Erythroblast (primary cell): Measurements from ENCODE around the gene BFSP1.
A peak's percentile ranks its signal among the peaks of the same experiment; 100 is the strongest.

ENCODE experiments used
- DNase-seq, 2 experiments: peaks; one replicate each; lab custom pipeline; 2025; lab: John Stamatoyannopoulos, UW
- GATA1 ChIP-seq: IDR thresholded peaks from 2 replicates; pipeline ENCODE4 v1.6.1; 2011; ENCODE audit warnings: low read depth, mild to moderate bottlenecking, control low read depth, low read length, moderate library complexity
- POLR2A ChIP-seq: IDR thresholded peaks from 2 replicates; pipeline ENCODE4 v1.6.1; 2011; ENCODE audit warnings: mild to moderate bottlenecking, low read length

BFSP1 gene

DNA sequence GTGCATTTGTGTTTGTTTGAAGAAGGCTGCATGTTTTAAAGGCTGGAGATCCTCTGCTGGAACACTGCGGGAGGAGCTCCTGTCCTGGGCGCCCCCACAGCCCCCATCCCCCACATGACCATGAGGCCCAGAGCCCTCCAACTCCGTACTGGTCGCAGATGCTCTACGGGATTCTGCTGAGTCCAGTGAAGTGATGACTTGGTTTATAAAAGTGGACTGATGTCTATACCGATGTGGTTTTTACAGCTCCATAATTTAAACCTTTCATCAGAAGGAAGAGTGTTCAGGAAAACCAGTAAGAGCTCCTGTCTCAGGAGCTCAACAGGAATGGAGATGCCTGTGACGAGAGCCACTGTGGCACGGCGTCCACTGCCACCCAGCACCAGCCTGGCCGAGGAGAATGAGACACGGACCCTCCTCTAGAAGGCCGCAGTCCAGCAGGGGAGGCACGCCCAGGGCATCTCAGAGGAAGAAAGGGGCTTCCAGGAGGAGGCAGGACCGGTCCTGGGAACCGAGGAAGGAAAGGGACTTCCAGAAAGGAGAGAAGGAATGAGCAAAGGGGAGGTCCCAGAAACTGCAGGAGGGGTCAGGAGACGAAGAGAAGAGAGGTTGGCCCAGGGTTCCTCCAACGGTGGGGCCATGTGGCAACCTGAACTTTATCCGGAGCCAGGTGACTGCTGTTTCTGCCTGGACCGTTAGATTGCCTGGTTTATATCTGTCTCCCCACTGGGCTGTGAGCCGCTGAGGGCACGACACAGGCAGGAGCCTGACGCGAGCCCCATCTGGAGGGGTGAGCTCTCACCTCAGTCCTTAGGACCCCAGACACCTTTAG is 26.9 kb downstream of the BFSP1 start:
- DNase-seq = peak; percentile 82 to 84
- no peak for TF ChIP-seq GATA1
- no peak for TF ChIP-seq POLR2A

DNA sequence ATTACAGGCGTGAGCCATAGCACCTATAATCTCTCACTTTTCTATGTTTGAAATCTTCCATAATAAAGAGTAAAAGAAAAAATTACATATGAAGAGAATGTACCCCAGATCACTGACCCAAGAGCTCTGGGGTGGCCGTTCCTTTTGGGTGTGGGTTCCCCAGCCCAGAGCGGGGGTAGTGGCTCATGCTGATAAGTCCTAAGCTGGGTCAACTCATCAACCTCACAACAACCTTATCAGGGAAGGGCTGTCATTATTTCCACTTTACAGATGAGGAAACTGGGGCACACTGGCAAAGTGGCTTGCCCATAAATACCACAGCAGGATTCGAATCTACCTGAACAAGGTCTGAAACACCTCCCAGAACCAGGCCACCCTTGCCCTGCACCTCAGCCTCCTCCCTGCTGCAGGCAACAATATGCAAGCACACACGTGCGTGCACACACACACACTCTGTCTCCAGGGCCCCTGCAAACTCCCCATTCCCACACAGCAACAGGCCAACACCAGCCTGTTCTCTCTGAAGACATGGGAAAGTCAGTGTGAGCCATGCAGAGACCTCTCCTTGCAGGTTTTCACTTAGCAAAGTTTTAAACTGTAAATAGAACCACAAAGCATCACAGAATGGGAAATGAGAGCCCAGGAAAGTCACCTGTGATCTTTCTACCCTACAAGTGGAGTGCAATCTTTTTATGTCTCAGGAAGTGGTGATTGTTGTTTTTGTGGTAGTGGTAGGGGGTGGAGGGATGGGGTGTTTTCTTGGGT is 27.7 kb downstream of the BFSP1 start:
- no peak for TF ChIP-seq POLR2A
- TF ChIP-seq GATA1 = no peak
- DNase-seq = peak; percentile 58 to 81

DNA sequence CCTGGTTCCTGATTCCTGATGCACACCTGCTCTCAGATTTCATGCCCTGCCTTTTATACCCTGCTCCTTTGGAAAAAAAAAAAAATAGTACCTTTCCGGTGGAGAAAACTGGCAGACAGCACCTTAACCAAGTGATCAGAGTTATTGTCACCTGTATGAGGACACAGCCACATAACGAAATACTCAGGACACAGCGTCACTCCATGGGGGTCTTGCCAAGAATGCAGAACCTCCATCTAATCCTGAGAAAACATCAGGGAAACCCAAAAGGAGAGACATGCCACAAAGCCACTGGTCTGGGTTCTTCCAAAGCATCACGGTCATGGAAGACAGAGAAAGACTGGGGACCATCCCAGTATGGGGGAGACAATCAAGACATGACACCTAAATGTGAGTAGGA is 29.1 kb downstream of the BFSP1 start:
- TF ChIP-seq GATA1 = no peak
- TF ChIP-seq POLR2A = no peak
- no peak for DNase-seq

DNA sequence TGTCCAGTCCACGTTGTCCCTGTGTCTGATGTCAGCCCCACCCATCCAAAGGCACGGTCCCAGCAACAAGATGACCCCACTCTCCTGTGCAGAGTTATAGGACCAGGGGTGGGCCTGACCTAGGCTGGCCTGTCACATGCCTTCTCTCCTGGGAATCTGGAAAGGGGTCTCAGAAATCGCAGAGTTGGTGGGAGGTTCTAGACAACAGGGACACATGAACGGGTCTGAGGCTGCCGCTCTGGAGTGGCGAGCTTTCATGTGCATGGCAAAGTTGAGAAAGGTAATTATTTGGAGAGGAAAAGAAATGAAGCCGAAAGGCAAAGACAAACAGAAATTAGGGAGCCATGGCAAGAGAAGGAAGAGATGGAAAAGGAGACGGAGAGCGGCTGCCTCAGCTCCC is 29.5 kb downstream of the BFSP1 start:
- DNase-seq = no peak
- TF ChIP-seq POLR2A (no peak), GATA1 (no peak)

DNA sequence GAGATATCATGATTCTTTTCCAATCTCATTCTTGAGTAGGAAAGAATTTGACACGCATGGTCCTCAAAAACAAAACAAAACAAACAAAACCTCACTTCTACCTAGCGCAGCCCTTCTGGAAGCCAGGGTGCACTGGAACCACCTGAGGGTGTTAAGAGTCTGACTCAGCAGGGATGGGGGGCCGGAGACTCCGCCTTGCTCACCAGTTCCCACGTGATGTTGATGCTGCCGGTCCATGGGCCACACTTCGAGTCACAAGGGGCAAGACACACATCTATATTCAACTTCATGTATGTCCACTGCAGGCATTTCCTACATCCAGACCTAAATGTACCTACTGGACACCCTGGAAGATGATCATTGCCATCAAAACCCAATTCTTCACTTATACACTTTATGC is 30.4 kb downstream of the BFSP1 start:
- TF ChIP-seq GATA1 (no peak), POLR2A (no peak)

DNA sequence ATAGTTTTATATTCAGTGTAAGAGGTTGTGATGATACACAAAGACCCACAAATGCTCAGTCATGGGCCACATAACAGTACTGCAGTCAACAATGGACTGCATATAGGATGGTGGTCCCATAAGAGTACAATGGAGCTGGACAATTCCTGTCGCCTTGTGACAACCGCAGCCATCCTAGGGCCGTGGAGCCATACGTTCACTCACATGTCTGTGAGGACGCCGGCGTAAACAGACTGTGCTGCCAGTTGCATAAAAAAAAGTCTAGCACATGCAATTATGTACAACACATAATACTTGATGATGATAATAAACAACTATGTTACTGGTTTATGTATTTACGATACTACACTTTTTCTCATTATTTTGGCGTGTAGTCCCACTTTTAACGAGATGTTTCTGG is 30.9 kb downstream of the BFSP1 start:
- DNase-seq = no peak
- no peak for TF ChIP-seq GATA1
- TF ChIP-seq POLR2A = no peak

More for the DNA sequence above, 30.4 kb downstream of the BFSP1 start:
- no peak for DNase-seq

DNA sequence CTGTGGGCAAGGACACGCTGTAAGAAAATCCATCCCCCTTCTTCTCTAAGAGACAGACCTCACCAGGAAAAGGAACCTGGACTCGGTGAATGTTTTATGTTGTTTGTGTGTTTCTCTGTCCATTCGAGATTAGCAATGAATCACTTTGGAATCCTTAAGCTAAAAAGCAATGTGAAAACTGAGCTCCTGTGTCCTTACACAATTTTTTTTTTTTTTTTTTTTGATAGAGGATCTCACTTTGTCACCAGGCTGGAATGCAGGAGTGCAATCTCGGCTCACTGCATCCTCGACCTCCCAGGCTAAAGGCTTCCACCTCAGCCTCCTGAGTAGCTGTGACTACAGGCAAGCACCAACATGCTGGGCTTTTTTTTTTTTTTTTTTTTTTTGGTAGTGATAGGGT is 32.1 kb downstream of the BFSP1 start:
- TF ChIP-seq POLR2A = no peak
- no peak for TF ChIP-seq GATA1
- DNase-seq = no peak

DNA sequence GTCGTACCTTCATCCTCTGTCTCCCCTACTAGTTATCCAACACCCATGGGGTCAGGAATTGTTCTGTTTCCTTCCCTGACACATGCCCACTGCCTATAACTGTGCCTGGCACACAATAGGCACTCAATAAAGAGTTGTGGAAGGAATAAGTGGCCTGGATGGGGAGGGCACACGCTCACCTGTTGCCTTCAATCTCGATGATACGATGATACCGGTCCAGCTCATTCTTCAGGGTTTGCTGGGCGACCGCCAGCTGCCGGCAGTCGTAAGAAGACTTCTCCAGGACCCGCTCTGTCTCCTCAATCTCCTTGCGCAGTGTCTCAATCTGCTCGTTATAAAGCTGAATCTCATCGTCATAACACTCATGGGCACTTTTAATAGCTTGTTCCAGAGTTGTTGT is 32.5 kb downstream of the BFSP1 start:
- DNase-seq = no peak
- no peak for TF ChIP-seq GATA1
- no peak for TF ChIP-seq POLR2A

DNA sequence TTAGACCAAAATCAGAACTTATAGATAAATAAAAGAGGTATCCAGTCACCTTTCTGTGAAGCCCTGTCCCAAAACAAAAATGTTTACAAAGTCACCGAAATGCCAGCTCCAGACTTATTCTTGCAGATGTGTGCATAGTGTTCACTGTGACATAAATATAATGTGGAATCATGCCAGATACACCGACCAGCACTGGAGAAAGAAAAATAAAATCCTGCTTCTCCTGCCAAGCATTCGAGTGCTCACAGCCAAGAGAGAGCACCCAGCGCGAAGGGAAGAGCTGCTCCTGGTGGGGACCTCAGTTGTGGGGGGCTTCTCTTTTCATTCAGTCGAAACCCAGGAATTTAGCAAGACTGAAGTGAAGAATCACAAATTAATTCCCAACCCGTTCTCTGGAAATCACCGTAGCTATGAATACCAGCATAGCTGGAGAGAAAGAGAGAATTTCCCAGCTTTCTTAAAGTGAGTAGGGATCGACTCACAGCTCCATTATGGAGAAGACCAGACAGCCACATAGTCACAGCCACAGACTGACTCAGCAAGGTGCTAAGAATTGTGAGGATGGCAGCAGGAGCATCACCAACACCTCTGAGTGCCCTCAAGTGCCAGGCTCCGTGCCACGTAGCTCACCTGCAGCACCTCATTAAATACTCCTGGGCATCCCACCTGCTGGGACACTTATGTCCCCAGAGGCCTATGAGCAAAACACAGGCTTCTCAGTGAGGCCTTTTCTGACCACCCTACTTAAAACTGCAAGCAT is 33.2 kb downstream of the BFSP1 start:
- no peak for DNase-seq
- no peak for TF ChIP-seq GATA1
- no peak for TF ChIP-seq POLR2A

DNA sequence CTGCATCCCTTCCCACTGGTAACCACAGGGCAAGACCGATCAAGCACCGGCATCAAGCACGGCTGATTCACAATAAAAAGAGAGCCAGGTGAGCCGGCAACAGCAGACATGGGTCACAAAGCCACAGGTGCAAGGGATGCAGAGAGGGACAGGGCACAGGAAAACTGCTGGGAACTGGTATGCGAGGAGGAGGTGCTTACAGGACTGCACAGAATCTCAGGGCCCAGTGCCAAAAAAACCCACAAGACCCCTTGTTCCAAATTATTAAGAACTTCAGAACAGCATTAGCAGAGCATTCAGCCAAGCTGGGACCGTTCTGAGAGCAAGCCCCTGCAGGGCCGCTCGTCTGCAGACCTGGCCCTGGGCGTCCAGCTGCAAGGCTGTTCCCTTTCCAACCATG is 35.4 kb downstream of the BFSP1 start:
- TF ChIP-seq GATA1 = no peak
- no peak for TF ChIP-seq POLR2A
- no peak for DNase-seq

DNA sequence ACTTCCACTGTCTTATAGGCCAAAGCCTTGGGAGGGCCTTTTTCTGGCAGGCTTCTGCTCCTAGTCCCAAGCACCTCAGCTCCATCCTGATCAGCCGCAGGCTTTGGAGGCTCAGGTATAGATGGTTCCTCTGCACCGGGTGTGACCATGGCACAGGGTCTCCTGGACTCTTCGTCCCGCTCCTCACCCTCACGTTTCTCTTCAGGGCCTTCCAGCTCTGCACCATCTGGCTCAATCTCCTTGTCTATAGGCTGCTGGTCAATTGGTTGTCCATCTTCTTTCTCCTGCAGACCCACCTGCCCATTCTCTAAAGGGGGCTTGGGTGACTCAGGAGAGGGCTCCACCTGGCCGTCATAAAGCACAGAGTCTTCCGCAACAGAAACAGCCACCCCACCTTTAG is 37.0 kb downstream of the BFSP1 start:
- DNase-seq = no peak
- TF ChIP-seq POLR2A (no peak), GATA1 (no peak)

DNA sequence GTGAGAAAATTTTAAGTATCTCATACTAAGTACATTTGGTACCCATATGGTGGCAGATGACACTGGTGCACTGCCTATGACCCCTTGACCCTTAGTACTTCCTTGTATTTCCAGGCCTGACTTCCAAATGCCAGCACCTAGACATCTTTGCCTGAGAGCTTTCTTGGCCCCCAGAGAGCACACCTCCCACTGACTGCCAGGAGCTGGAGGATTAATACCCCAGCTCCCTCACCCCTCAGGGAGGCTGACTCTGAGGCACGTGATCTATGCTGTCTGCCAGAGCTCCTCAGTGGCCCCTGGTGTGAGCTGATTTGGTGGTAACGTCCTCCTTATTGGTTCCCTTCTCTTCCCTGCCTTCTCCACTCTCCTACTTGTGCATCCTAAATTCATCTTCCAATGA is 38.0 kb downstream of the BFSP1 start:
- TF ChIP-seq POLR2A (no peak), GATA1 (no peak)
- DNase-seq = no peak

DNA sequence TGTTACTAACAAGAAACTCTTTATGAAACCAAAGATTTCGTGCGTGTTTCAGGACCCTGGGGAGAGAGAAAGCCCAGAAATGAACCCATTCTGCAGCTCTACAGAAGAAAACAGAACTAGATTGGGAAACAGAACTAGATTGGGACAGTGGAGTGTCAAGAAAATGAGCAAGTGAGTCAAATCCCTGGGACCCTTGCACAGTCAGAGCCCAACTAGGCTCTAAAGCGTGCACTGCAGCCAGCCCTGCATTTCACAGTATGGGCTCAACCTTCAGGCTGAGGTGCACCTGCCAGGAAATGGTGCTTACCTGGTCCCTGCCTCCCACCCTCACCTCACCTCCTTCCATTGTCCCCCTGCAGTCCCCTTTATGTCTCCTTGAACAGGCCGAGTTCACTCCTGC is 39.7 kb downstream of the BFSP1 start:
- TF ChIP-seq POLR2A = no peak
- no peak for TF ChIP-seq GATA1
- DNase-seq = no peak

DNA sequence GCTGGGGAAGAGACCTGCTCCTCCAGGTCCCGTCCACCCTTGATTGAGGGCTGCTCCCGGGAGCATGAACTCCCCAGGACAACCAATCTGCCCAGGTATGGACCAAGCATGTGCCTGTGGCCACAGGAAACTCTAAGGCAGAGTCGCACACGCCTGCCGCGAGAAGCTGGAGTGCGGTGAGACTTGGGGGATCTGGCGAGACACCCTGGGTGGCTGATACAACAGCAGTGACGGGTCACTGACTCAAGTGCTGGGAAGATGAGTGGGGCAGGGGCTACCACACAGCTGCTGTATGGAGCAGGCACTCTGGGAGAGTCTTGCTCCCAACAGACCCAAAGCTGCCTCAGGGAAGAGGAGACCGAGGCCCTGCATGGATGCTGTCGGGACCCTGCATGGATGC is 40.1 kb downstream of the BFSP1 start:
- DNase-seq = no peak
- no peak for TF ChIP-seq POLR2A
